ENCODE measurements around the gene PLCD3.

PLCD3 gene

DNA sequence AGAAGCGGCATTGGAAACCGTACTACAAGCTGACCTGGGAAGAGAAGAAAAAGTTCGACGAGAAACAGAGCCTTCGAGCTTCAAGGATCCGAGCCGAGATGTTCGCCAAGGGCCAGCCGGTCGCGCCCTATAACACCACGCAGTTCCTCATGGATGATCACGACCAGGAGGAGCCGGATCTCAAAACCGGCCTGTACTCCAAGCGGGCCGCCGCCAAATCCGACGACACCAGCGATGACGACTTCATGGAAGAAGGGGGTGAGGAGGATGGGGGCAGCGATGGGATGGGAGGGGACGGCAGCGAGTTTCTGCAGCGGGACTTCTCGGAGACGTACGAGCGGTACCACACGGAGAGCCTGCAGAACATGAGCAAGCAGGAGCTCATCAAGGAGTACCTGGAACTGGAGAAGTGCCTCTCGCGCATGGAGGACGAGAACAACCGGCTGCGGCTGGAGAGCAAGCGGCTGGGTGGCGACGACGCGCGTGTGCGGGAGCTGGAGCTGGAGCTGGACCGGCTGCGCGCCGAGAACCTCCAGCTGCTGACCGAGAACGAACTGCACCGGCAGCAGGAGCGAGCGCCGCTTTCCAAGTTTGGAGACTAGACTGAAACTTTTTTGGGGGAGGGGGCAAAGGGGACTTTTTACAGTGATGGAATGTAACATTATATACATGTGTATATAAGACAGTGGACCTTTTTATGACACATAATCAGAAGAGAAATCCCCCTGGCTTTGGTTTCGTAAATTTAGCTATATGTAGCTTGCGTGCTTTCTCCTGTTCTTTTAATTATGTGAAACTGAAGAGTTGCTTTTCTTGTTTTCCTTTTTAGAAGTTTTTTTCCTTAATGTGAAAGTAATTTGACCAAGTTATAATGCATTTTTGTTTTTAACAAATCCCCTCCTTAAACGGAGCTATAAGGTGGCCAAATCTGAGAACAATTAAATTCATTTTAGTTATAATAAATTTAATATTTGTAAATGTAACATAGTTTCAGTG, 17.7 kb upstream of the PLCD3 start:
- peak; percentile 50 for DNase-seq (ENCODE audit: low spot score)

DNA sequence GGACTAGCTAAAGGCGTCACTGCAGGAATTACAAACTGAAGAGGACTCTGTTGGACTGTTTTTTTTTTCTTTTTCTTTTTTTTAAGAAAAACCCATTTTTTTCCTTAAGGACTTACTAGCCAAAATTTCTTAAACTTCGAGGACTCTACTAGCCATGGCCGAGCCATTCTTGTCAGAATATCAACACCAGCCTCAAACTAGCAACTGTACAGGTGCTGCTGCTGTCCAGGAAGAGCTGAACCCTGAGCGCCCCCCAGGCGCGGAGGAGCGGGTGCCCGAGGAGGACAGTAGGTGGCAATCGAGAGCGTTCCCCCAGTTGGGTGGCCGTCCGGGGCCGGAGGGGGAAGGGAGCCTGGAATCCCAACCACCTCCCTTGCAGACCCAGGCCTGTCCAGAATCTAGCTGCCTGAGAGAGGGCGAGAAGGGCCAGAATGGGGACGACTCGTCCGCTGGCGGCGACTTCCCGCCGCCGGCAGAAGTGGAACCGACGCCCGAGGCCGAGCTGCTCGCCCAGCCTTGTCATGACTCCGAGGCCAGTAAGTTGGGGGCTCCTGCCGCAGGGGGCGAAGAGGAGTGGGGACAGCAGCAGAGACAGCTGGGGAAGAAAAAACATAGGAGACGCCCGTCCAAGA, 16.8 kb upstream of the PLCD3 start:
- peak; percentile 72 for DNase-seq (ENCODE audit: low spot score)

DNA sequence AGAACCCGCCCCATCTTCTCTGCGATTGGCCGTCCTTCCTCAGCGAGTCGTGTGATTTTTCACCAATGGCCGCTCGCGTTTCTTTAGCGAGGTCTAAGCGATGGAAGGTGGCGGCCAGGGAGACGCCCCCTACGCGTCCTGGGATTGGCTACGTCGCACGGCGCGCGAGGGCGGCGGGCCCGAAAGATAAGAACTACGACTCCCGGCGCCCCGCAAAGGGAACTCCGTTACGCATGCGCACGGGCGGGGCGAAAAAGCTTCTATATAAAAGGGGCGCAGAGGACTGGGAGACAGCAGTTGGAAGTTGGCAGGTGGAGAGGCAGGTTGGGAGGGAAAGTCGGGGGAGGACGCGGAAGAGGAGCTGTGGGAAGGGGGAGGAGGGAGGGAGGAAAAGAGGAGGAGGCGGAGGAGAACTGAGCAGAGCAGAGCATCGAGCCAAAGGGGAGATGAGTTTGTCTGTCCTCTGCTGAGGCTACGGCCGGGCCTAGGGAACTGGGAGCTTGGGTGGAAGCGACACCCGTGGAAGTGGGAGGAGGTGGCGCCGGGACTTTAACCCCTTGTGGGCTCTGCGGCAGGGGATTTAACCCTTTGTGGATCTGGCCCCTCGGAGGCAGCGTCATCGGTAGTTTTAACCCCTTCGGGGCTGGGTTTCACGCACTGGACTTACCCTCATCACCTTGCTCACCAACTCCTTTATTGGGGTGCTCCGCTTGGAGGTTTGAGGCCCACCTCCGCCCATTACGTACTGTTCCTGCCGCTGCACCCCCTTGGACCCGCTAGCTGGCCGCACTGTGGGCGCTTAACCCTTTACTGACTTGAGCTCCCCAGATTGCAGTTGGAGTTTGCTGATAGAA, 16.1 kb upstream of the PLCD3 start, which contains the start of gene HEXIM1:
Gene HEXIM1 (plus strand): TSS at position 293 of the 854 bp plus-strand sequence. CDS start 716 bp downstream, outside the sequence.
- DNase-seq (ENCODE audit: low spot score): peak; percentile 97

DNA sequence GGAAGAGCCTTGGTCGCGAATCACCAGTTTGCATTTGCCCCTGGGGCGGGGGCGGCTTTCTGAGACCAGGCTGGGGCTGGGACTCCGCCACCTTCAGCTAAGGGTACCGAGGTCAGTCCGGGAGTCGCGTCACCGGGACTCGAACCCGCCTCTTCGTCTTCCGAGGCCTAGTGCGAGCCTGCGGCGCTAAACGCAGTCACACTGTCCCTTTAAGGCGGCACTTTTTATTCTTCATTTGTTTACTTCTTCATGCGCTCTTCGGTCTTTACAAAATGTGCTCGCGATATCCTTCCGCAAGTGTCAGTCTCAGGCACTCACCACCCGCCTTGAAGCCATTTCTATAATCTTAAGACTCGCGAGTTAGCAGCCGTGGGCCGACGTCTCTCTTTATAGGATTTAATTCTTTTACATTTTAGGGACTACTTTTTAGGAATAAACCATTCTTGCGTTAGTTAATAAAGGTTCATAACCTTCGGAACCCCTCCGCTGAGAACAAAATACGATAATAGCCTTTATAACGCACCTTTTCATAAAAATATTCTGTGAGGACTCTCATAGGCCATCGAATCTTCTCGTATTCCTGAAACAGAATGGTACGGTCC, 15.4 kb upstream of the PLCD3 start:
- peak; percentile 89 for DNase-seq (ENCODE audit: low spot score)

DNA sequence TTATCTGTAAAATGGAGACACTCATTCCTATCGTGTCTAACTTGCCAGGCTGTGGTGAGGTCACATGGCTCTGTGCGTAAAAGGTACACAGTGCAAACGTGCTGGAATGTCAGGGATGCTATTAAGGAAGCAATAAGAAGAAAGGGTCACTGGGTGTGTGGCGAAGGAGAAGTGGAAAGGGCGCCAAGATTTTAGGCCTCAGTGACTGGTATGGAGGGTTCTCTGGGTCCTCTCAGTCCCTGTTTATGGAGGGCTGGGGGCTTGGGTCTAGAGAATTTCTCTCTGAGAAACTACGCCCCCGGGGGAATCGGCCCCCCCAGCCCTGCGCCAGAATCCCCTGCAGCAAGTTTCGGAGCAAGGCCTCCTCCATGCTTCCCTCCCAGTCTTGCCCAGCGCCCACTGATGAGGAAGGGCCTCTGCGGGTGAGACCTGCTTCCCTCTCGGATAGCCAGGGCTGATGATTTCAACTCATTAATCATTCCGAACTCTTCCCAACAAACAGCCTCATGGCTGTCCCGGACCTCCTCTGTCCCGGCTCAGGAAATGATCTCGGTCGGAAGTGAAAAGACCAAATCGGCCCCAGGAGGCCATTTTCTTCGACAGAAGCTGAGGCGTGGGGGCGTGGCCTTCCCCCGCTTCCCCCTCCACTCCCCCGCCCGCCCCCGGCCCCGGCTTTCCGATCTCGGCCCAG, 14.7 kb upstream of the PLCD3 start:
- peak; percentile 70 for DNase-seq (ENCODE audit: low spot score)

DNA sequence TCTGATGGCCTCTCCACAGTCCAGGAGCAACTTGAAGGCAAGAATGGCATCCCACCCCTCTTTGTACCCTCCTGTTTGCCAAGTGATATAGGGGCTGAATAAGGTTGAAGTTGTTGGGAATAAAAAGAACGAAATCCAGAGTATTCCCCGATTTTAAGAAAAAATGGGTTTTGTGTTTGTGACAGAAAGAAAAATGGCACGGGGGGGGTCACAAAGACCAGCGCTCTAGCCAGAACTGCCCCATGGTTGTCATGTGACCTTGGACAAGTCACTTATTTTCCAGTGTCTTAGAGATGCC, 14.2 kb upstream of the PLCD3 start:
- DNase-seq (ENCODE audit: low spot score): no peak

DNA sequence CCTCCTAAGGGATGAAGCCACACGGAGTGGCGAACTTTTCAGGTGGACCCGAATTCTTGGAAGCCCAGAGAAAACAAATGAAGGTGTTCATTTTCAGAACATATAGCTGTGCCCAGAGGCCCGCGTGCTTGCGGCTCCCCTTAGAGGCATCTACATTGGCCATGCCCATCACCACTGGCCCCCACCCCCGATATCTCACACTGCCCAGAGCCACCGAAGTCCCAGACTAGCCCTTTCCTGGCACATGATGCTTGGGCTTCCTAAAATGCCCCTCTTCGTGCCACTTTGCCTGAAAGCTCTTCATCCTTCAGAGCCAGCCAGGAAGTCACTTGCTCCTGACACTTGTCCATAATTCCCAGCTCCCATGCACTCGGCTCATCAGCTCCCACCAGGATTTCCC, 13.9 kb upstream of the PLCD3 start:
- DNase-seq (ENCODE audit: low spot score): no peak

DNA sequence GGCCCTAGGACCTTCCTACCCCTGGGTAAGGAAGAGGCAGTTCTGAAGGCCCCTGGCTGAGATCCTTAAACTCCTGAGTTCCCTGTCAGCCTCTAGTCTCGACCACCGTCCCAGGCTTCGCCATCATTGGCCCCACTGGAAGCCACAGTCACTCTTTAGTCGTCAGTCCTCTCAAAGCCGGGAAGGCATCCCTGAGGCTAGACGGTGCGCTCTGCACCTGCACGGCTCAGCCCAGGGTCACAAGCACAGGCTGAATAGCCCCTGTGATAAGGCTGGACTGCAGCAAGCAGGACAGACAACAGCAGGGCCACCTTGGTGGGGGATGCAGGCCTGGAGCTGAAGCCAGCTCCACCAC, 12.7 kb upstream of the PLCD3 start:
- DNase-seq (ENCODE audit: low spot score): no peak

DNA sequence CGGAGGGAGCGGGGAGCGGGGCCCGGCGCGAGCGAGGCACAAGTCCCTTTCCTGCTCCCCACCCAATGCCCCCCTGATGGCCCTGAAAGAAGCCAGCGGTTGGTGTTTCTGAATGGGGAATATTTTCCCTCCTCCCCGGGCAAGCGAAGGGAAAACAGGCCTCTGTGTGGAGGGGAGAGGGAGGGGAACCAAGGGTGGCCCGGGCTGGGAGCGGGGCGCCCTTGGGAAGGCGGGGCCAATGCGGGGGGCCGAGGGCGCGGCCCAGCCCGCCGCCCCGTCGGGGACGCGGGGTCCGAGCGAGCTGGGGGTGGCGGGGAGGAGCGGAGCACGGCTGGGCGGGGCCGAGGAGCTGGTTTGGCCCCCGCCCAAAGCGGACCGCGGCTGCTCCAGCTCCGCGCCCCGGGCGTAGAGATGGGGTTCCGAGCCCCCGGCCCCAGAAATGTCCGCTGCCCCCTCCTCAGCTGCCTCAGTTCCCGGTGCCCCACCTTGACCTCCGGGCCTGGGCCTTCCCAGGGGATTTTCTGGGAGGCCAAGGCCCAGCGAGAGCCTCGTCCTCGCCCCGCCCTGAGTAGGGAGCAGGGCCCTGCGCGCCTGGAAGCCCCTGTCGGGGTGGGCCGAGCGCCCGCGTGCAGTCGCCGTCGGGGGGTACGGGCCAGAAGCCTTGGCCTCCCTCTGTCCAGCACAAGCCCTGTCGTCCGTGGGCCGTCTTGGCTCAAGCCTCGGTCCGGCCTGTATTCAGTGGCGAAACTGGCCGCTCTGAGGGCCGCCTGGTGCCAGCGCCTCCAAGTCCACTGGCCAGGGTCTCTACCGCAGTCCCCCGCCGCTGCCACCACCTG, 12.1 kb upstream of the PLCD3 start:
- no peak for DNase-seq (ENCODE audit: low spot score)

DNA sequence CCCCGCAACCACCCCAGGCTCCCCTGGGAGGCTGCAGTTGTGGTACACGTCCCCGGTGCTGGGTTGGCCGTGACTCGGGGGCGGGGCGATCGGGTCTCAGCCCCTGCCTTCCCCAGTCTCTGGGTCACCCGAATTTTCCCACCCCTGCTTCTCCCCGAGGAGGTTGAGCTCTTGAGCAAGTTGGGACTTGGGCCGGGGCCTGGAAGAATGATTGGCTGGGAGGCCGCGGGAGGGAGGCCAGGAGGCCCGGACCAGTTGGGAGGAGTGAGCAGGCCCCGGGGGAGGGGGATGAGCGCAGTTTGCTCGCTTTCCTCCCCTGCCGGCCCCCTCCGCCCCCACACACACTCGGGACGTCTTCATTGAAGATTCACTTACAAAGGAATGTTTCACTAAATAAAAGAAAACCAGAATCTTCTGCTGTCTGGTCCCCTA, 11.5 kb upstream of the PLCD3 start:
- DNase-seq (ENCODE audit: low spot score): no peak

DNA sequence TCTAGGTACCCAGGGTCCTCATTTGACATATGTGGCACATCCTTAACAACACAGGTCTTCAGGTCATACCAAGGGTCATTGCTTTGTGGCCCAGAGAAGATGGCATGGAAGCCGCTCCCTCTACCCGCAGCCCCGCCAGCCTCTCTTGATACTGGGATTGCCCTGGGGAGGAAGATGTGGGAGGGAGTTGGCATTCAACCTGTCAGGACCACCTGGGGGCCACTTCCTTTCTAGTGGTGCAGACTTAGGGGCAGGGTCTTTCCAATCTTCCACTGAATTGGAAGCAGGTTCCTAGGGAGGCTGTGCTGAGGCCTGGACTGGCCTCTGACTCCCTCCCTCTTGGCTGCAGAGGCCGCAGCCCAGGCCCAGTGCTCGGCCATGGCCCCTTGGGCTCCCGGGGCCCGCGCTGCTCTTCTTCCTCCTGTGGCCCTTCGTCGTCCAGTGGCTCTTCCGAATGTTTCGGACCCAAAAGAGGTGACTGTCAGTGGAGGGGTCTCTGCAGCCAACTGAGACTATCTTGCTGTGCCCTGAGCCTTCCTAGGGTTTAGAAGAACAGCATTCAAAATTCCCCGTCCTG, 10.9 kb upstream of the PLCD3 start:
- DNase-seq (ENCODE audit: low spot score): no peak

DNA sequence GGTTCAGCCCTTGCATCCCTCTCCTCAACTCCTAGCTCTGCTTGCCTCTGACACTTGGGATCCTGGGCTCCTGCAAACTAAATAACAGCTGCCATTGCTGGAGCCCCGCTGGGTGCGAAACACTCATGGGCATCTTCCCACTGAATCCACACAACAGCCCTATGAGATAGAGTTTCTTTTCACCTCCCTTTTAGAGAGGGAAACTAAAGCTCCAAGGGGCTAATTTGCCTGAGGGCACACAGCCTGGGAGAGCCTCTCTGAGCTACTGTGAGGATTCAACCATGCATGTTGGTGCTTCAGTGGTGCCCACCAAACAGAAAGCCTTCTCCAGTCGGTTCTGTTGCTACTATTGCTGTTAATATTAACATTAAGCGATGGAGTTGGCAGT, 7.2 kb upstream of the PLCD3 start:
- no peak for DNase-seq (ENCODE audit: low spot score)

DNA sequence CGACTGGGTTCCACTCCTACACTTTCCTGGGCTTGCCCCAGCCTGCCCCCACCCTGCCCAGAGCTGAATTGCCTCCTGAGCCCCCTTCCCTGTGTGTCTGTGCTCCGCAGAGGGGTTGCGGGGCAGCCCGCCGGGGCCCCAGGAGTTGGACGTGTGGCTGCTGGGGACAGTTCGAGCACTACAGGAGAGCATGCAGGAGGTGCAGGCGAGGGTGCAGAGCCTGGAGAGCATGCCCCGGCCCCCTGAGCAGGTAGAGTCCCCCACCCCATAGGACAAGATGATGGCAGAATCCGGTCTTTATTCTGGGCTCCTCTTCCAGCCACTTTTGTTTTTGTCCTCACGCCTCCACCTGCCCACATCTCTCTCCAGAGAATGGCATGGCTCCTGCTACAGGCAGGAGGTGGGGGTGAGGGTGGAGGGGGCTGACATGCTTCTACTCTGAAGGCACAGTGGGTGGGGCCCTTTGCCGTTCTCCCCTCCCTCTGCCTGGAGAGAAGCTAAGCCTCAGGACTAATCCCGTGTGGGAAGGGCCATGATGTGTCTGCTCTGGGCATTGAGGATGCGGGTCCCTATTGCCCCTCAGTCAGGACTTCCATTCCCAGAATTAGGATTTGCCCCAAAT, 6.7 kb upstream of the PLCD3 start:
- DNase-seq (ENCODE audit: low spot score): no peak

DNA sequence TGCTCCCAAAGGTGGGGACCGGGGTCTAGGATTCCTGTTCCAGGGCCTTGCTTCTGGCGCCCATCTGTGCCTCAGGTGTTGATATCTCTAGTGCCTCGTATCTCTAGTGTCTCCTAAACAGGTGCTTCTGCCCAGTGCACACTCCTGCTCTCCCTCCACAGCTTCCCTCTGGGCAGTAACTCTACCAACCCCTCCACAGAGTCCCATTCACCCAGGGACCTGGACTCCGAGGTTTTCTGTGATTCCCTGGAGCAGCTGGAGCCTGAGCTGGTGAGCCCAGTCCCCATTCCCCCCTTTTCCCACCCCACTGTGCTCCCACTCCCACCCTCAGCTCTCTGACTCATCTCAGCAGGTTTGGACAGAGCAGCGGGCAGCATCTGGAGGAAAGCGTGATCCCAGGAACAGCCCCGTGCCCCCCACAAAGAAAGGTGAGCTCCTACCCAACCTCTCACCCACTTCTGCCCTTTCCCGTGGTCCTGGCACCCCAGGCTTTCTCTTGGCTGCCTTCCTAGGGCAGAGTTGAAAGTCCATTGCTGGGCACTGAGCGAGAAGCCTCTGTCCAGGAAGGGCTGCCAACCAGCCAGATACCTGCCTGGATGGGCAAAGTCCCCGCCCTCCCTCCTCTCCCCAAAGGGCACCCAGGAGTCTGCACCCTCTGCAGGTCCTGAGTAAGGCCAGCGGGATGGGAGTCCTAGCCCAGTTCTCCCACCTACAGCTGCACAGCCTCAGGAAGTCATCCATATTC, 5.4 kb upstream of the PLCD3 start:
- no peak for DNase-seq (ENCODE audit: low spot score)

DNA sequence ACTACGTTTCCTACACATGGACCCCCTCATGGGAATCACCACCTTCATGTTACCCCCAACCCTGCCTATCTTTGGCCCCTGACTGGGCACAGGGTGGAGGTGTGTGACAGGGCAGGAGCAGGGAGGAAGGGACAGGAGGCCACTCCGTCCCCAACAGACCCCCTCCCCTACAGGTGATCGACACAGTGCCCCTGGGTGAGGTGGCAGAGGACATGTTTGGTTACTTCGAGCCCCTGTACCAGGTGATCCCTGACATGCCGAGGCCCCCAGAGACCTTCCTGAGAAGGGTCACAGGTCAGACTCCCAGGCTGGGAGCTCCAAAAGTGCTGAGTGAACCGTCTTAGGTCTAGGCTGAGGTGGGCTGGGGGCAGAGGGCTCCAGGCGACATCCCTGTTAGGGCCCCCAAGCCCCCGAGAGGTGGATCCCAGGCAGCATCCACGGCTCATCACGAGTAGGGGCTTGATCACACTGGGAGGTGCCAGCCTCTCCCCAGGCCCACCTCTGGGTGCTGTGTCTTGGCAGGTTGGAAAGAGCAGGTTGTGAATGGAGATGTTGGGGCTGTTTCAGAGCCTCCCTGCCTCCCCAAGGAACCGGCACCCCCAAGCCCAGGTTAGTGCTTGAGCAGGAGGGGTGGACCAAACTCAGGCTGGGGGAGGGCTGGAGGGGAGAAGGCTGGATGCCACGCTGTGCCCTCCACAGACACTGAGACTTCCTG, 4.7 kb upstream of the PLCD3 start:
- DNase-seq (ENCODE audit: low spot score): no peak

DNA sequence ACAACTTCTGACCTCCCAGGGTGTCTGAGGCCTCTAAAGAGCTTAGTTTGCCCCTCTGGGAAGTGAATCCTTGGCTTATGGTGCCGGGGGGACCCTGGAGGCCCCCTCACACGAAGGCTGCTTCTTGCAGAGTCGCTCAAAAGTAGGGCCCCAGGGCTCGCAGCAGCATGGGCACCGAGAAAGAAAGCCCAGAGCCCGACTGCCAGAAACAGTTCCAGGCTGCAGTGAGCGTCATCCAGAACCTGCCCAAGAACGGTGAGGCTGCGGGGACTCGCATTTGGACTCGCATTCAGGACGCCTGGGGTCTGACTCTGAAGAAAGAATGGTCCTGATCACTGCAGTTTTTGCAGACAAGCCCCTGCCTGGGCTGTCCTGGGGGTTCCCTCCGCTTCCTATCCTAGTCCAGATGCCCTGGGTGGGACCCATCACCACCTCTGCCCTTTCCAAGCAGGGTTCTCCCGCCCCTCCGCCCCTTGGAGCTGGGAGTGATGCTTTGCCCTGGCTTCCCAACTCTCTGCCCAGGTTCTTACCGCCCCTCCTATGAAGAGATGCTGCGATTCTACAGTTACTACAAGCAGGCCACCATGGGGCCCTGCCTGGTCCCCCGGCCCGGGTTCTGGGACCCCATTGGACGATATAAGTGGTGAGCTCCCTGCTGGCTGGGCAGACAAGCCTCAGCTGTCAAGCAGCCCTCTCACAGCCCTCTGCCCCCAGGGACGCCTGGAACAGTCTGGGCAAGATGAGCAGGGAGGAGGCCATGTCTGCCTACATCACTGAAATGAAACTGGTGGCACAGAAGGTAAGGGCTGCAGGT, 3.9 kb upstream of the PLCD3 start:
- no peak for DNase-seq (ENCODE audit: low spot score)

DNA sequence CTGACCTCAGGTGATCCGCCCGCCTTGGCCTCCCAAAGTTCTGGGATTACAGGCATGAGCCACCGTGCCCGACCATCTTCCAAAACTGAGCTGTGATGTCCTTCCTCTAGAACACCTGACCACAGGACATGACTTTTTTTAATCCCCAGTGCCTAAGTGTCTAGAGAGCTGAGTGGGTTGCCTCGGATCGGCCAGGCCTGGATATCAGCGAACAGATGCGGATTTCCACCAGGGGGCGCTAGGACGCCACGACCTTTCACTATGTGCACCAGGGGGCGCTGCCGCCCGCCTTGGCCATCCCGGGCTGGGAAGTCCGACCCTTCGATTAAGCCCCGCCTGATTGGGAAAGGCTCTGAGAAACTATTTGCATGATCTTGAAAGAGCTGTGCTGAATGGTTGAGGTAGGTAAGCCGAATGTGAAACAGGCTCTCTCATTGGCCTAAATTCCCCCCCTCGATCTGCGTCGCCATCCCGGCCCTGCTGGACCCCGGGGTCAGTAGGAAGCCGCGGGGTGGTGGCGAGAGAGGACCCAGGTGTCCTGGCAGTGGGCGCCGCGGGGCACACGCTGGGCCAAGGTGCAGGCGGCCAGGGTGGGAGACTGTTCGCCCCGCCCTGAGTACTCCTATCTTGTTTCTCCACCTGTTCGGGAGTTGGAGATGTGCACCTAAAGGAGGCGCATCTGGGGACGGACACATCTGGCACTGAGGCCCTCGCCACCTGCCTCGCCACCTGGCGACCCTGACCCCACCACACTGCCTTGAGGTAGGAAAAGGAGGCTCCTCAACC, 3.1 kb upstream of the PLCD3 start, which contains the start of gene ACBD4:
Gene ACBD4 (plus strand): TSS at position 496 of the 786 bp plus-strand sequence. CDS start 458 bp downstream, outside the sequence.
- peak; percentile 97 for DNase-seq (ENCODE audit: low spot score)

All from kidney capillary endothelial cell (primary cell).